Prostate gland (tissue), 2 donors: ENCODE measurements around the gene MYOCD.

Source experiments
- POLR2A ChIP-seq: fragments of 450-650 bp; IDR thresholded peaks from one replicate; pipeline ENCODE4 v1.6.1; 2016; ENCODE audit warnings: antibody characterized with exemption, mild to moderate bottlenecking
- POLR2AphosphoS5 ChIP-seq: sonication (generic); formaldehyde crosslinking; IDR thresholded peaks from one replicate; pipeline ENCODE4 v1.6.1; 2017; ENCODE audit warnings: antibody characterized with exemption
- TF ChIP-seq, protein P1 (sequence below), 4 experiments: fragments of 200-600 bp in 2 of 4; fragments of 450-650 bp in 2 of 4; sonication (generic) in 2 of 4; IDR thresholded peaks; 1 replicate in 3 of 4; 2 replicates in 1 of 4; pipeline ENCODE4 v1.5.1; 2016 to 2019; ENCODE audit warnings: antibody characterized with exemption in 4 of 4, mild to moderate bottlenecking in 2 of 4, moderate library complexity in 2 of 4

DNA sequence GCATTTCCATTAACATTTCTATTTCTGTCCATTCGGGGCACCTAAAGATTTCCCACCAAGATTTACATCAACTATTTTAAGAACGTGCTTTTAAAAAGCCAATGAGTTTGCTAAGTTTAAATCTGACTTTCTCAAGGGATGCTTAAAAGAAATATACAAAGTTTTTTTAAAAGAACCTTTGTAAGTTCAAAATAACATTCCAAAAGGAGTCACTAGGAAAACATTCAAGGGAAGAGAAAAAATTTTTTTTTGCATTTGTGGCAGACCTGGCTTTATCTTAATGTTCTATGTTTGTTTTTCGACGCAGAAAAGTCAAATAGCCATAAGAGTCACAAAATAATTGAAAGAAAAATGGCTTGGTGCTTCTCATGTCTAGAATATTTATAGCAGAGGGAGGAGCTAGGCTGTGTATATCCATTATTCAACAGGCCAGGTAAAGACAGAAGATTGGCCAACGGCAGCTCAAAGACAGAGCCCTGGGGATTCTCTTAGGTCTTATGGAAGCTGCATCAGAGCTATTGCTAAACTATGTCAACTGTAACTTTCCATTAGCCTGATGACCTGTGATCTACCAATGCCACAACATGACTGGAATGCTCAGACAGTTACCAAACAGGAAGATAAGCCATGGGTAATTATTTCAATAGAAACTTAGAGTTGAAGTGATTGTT is 37.8 kb upstream of the MYOCD start:
- TF ChIP-seq, protein P1, sequence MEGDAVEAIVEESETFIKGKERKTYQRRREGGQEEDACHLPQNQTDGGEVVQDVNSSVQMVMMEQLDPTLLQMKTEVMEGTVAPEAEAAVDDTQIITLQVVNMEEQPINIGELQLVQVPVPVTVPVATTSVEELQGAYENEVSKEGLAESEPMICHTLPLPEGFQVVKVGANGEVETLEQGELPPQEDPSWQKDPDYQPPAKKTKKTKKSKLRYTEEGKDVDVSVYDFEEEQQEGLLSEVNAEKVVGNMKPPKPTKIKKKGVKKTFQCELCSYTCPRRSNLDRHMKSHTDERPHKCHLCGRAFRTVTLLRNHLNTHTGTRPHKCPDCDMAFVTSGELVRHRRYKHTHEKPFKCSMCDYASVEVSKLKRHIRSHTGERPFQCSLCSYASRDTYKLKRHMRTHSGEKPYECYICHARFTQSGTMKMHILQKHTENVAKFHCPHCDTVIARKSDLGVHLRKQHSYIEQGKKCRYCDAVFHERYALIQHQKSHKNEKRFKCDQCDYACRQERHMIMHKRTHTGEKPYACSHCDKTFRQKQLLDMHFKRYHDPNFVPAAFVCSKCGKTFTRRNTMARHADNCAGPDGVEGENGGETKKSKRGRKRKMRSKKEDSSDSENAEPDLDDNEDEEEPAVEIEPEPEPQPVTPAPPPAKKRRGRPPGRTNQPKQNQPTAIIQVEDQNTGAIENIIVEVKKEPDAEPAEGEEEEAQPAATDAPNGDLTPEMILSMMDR (IDR thresholded peaks at IDR 0.05) = no peak
- TF ChIP-seq POLR2A = no peak
- TF ChIP-seq POLR2AphosphoS5 = no peak
